ENCODE results near the gene BCL3. TPM values are rescaled to one million over a fixed set of nuclear protein-coding genes. Genes with fewer than 3 reads are reported as not detected.

BCL3 gene
- total and polyA plus RNA-seq, 2 of the 13 experiments (the other 11 are each of a cell fraction or from before 2014, with no cell fraction given) = 2.3 to 4.0 TPM

DNA sequence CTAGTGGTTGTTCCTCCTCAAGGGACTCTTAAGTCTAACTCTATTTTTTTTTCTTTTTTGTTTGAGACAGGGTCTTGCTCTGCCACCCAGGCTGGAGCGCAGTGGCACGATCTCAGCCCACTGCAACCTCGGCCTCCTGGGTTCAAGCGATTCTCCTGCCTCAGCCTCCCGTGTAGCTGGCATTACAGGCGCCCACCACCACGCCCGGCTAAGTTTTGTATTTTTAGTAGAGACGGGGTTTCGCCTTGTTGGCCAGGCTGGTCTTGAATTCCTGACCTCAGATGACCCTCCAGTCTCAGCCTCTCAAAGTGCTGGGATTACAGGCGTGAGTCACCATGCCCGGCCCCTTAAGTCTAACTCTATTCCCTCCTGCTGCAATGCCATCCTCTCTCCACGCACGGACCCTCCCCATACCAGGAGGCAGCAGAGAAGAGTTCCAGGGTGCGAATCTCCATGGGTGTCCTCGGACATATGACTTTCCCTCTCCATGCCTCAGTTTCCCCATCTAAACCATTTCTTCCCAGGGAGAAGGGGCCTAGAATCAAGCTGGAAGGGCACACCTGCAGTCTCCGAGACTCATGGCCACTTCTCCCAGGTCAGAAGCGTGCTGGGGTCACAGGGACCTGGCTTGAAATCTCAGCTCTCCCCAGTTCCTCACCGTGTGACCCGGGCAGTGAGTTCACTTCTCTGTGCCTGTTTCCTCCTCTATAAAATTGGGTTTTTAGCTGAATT lies 6.0 kb upstream of the BCL3 start (continued):
- TF ChIP-seq, protein P1, sequence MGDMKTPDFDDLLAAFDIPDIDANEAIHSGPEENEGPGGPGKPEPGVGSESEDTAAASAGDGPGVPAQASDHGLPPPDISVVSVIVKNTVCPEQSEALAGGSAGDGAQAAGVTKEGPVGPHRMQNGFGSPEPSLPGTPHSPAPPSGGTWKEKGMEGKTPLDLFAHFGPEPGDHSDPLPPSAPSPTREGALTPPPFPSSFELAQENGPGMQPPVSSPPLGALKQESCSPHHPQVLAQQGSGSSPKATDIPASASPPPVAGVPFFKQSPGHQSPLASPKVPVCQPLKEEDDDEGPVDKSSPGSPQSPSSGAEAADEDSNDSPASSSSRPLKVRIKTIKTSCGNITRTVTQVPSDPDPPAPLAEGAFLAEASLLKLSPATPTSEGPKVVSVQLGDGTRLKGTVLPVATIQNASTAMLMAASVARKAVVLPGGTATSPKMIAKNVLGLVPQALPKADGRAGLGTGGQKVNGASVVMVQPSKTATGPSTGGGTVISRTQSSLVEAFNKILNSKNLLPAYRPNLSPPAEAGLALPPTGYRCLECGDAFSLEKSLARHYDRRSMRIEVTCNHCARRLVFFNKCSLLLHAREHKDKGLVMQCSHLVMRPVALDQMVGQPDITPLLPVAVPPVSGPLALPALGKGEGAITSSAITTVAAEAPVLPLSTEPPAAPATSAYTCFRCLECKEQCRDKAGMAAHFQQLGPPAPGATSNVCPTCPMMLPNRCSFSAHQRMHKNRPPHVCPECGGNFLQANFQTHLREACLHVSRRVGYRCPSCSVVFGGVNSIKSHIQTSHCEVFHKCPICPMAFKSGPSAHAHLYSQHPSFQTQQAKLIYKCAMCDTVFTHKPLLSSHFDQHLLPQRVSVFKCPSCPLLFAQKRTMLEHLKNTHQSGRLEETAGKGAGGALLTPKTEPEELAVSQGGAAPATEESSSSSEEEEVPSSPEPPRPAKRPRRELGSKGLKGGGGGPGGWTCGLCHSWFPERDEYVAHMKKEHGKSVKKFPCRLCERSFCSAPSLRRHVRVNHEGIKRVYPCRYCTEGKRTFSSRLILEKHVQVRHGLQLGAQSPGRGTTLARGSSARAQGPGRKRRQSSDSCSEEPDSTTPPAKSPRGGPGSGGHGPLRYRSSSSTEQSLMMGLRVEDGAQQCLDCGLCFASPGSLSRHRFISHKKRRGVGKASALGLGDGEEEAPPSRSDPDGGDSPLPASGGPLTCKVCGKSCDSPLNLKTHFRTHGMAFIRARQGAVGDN (CRISPR knock-in tag; IDR thresholded peaks at IDR 0.05) = peak; percentile 34
- TF ChIP-seq TAF1 (CRISPR knock-in tag; IDR thresholded peaks at IDR 0.05) = 0 out of 2 replicates have a peak, but pooled peaks have one; percentile 6
- TF ChIP-seq ARNTL (CRISPR knock-in tag; IDR thresholded peaks at IDR 0.05) = no peak
- TF ChIP-seq KAT7 (CRISPR knock-in tag; IDR thresholded peaks at IDR 0.05; ENCODE audit: borderline replicate concordance) = 0 out of 2 replicates have a peak, but pooled peaks have one; percentile 27
- no peak for TF ChIP-seq DMAP1 (CRISPR knock-in tag; IDR thresholded peaks at IDR 0.05)
- TF ChIP-seq ZBTB1 (CRISPR knock-in tag; IDR thresholded peaks at IDR 0.05; ENCODE audit: borderline replicate concordance) = no peak
- TF ChIP-seq ZNF101 (CRISPR knock-in tag; IDR thresholded peaks at IDR 0.05; ENCODE audit: borderline replicate concordance, low read depth) = no peak
- no peak for TF ChIP-seq MYC (CRISPR knock-in tag; IDR thresholded peaks at IDR 0.05; ENCODE audit: borderline replicate concordance)
- peak; percentile 45; the same call in 1 of the 2 replicates for TF ChIP-seq ZMYM3 (CRISPR knock-in tag; IDR thresholded peaks at IDR 0.05)
- peak; percentile 70 for TF ChIP-seq ZNF605 (CRISPR knock-in tag; IDR thresholded peaks at IDR 0.05)
- TF ChIP-seq, protein P2, sequence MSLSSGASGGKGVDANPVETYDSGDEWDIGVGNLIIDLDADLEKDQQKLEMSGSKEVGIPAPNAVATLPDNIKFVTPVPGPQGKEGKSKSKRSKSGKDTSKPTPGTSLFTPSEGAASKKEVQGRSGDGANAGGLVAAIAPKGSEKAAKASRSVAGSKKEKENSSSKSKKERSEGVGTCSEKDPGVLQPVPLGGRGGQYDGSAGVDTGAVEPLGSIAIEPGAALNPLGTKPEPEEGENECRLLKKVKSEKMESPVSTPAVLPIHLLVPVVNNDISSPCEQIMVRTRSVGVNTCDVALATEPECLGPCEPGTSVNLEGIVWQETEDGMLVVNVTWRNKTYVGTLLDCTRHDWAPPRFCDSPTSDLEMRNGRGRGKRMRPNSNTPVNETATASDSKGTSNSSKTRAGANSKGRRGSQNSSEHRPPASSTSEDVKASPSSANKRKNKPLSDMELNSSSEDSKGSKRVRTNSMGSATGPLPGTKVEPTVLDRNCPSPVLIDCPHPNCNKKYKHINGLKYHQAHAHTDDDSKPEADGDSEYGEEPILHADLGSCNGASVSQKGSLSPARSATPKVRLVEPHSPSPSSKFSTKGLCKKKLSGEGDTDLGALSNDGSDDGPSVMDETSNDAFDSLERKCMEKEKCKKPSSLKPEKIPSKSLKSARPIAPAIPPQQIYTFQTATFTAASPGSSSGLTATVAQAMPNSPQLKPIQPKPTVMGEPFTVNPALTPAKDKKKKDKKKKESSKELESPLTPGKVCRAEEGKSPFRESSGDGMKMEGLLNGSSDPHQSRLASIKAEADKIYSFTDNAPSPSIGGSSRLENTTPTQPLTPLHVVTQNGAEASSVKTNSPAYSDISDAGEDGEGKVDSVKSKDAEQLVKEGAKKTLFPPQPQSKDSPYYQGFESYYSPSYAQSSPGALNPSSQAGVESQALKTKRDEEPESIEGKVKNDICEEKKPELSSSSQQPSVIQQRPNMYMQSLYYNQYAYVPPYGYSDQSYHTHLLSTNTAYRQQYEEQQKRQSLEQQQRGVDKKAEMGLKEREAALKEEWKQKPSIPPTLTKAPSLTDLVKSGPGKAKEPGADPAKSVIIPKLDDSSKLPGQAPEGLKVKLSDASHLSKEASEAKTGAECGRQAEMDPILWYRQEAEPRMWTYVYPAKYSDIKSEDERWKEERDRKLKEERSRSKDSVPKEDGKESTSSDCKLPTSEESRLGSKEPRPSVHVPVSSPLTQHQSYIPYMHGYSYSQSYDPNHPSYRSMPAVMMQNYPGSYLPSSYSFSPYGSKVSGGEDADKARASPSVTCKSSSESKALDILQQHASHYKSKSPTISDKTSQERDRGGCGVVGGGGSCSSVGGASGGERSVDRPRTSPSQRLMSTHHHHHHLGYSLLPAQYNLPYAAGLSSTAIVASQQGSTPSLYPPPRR (CRISPR knock-in tag; IDR thresholded peaks at IDR 0.05; ENCODE audit: borderline replicate concordance) = no peak
- no peak; the same call in 1 of the 2 replicates for TF ChIP-seq NRL (CRISPR knock-in tag; IDR thresholded peaks at IDR 0.05; ENCODE audit: borderline replicate concordance)
- TF ChIP-seq, protein P3, sequence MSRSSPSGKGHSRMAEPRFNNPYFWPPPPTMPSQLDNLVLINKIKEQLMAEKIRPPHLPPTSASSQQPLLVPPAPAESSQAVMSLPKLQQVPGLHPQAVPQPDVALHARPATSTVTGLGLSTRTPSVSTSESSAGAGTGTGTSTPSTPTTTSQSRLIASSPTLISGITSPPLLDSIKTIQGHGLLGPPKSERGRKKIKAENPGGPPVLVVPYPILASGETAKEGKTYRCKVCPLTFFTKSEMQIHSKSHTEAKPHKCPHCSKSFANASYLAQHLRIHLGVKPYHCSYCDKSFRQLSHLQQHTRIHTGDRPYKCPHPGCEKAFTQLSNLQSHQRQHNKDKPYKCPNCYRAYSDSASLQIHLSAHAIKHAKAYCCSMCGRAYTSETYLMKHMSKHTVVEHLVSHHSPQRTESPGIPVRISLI (CRISPR knock-in tag; IDR thresholded peaks at IDR 0.05; ENCODE audit: borderline replicate concordance) = no peak
- peak; percentile 6; the same call in 1 of the 2 replicates for TF ChIP-seq ZNF460 (CRISPR knock-in tag; IDR thresholded peaks at IDR 0.05; ENCODE audit: borderline replicate concordance)
- TF ChIP-seq FOSL2 (CRISPR knock-in tag; IDR thresholded peaks at IDR 0.05) = peak; percentile 49; the same call in 1 of the 2 replicates
- TF ChIP-seq EED (CRISPR knock-in tag; IDR thresholded peaks at IDR 0.05) = 0 out of 2 replicates have a peak, but pooled peaks have one; percentile 21
- TF ChIP-seq ZBTB20 (CRISPR knock-in tag; IDR thresholded peaks at IDR 0.05; ENCODE audit: borderline replicate concordance, low read depth) = no peak
- TF ChIP-seq ZNF446 (CRISPR knock-in tag; IDR thresholded peaks at IDR 0.05) = no peak
- no peak for TF ChIP-seq ARHGAP35 (CRISPR knock-in tag; IDR thresholded peaks at IDR 0.05; ENCODE audit: borderline replicate concordance)
